HFF-Myc (cell line): ENCODE results near the gene SPEN.

Experiments used
- DNase-seq: peaks from one replicate; pipeline ENCODE4 v3.0.0-alpha.2; 2011; ENCODE audit warnings: low read depth; ENCODE audit errors: extremely low read depth
- H3K4me3 ChIP-seq: replicated peaks from 2 replicates; pipeline ENCODE4 v1.5.1; 2011; ENCODE audit warnings: low read depth, mild to moderate bottlenecking, control low read depth, low read length
- CTCF ChIP-seq: IDR thresholded peaks from 2 replicates; pipeline ENCODE4 v1.5.1; 2012; ENCODE audit warnings: mild to moderate bottlenecking, low read depth, low read length, control low read depth; ENCODE audit errors: missing control alignments

The SPEN gene

DNA sequence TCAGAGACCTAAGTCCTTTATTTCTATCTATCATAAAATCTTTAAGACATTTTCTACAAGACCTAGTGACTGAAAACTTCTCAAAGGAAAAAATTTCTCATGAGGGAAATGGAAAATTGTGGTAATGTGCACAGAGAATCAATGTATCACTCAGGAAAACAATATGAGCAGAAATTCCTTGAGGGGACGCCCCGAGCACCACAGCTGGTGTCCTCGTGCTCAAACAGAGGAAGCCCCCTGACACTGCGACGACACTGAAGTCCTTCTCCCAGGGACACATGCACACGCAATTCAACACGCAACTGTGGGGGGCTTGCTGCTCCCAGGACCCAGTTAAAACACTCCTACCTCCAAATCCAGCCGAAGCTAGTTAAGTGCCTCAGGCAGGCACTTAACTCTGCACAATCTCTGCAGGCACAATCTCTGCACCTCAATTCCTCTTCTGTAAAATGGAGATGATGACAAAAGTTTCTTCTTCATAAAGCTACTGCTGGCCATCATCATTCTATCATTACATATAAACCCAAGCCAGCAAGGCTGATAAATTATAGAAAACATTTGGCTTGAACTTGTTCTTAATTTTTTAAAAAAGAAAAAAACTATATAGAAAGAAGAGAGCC, 112.4 kb downstream of the SPEN start:
- no peak overlapping the region for H3K4me3 ChIP-seq
- DNase-seq, result no peak
- TF ChIP-seq CTCF, result no peak

GRCh38 chr1:15960808-15961207, 113.3 kb downstream of the SPEN start:
- no peak for DNase-seq
- no peak for TF ChIP-seq CTCF
- H3K4me3 ChIP-seq, result no peak overlapping the region

DNA sequence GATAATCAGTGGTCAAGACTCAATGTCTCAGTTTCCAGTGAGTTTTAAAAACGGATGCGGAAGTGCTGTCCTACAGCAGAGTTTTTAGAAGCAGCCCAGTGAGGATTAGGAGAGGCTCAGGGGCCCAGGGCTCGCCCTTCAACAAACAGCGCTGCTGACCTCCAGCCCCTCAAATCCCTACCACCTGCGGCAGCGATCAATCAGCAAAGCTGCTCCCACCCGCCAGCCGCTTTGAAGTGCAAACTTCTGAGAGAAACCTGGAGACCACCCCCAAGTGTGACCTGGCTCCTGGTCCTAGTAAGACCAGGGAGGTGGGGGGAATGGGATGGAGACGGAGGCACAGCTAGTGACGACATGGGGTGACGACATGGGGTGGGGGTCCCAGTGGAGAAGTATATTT, 114.0 kb downstream of the SPEN start:
- no peak for DNase-seq
- TF ChIP-seq CTCF, result no peak
- H3K4me3 ChIP-seq, result no peak overlapping the region

GRCh38 chr1:15962176-15962575, 114.7 kb downstream of the SPEN start:
- no peak overlapping the region for H3K4me3 ChIP-seq
- no peak for DNase-seq
- TF ChIP-seq CTCF, result no peak

- TF ChIP-seq CTCF, result no peak
- H3K4me3 ChIP-seq, result no peak overlapping the region
- DNase-seq, result no peak
These were observed 115.3 kb downstream of the SPEN start for GRCh38 chr1:15962671-15963362.

GRCh38 chr1:15963363-15963967, 116.0 kb downstream of the SPEN start:
- TF ChIP-seq CTCF, result no peak
- no peak overlapping the region for H3K4me3 ChIP-seq
- no peak for DNase-seq
